SIG-M5 treated with dmso at 0.1 percent for 504 hours (cell line): ENCODE results near the gene PRKCZ.
"Not testable (repeated sequence)": the region's sequence is repeated elsewhere in the genome, so short reads cannot be mapped to it uniquely, and the experiment has no call there.

ENCODE experiments used
- DNase-seq: peaks from one replicate; lab custom pipeline; 2025; ENCODE audit not compliant: unreplicated experiment; lab: John Stamatoyannopoulos, UW

The PRKCZ gene

GRCh38 chr1:2083666-2084065, 33.5 kb downstream of the PRKCZ start:
- DNase-seq, result no peak

DNA sequence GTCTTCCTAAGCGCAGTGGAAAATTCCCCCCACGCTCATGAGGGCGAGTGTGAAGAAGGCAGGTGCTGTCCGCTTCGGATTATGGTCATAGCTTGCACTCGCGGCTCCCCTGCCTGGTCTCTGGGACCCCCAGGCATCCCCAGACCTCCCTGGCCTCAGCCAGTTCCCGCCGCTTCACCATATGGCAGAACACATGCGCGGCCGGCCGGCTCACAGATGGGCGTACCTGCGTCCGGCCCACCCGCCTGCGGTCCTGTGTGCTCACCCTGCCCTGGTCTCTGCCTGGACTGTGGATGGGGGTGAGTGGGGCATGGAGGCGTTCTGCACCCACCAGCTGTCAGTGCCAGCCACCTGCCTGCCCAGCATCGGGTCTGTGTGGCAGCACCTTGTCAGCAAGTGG, 34.1 kb downstream of the PRKCZ start:
- no peak for DNase-seq

DNA sequence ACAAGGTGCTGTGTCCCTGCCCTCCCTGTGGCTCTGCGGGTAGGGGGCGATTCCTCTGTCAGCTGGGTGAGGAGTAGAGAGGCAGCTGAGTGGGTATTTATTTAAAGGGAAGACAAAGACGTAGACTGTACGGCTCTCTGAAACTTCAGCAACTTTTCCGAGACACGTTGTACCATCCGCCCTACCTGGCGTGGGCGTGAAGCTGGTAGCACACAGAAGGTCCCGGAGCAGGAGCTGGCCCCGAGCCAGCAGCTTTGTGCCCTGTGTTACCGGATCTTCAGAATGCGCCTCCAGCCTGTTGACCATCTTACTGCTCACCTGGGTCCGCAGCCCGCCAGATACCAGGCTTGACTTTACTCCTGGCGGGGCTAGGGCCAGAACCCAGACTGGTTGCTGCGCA, 34.9 kb downstream of the PRKCZ start:
- no peak for DNase-seq

DNA sequence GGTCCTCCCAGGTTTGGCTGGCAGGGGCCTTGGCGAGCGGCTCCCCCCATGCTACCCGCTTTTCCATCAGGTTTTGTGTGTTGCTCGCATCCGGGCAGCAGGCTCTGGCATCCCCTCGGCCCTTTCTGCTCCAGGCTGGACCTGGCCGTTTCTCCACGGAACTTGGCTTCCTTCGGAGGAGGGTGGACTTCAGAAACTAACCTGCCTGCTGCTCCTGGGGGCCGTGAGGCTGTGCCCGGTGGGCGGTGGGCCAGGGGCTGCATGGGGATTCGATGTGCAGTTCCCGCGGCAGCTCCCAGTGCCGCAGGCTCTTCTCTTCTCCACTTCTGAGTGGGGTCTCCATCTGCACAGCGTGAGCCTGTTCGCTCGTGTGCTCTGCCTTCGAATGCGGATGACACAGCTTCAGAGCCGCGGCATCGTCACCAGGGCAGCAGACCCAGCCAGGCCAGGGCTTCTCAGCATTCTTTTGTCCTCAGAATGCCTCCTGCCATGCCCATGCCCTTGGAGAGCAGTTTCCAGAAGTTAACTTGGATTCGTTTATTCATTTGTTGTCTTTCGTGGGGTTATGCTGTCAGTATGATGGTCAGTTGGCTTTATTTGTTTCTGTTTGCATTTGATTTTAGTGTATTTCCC, 36.4 kb downstream of the PRKCZ start:
- DNase-seq, result no peak

- no peak for DNase-seq
These were observed 37.6 kb downstream of the PRKCZ start for GRCh38 chr1:2087766-2088165.

- no peak for DNase-seq
These were observed 38.2 kb downstream of the PRKCZ start for GRCh38 chr1:2088458-2088857.

- no peak for DNase-seq
These were observed 38.8 kb downstream of the PRKCZ start for GRCh38 chr1:2089051-2089450.

DNA sequence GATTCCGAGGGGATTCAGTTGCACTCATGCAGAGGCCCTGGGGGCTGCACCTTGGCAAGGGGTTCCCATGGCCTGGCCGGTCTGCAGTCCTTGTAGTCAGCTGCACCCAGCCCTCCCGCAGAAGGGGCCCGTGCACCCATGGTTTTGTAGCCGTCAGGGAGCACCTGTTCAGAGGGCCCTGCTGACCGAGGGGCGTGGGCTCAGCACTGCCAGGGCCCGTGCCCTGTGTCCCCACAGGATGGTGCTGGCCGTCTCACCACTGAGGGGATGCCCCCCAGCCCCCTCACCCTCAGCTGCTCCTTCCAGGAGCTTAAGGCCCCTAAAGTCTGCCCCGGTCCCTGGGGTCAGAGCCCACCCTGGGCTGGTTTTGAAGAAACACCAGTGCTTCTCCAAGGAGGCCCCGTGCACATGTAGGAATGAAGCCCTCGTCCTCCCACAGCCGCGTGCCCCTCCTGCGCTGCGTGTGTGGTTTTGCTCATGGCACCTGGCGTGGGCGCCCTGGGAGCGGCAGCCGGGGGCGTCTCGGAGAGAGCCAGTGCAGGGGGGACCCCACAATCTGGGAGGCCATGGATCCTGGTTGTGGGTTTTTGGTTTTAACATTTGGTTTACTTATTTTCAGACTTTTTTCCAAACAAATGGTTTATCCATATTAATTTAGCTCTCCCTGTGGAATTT, 40.1 kb downstream of the PRKCZ start:
- DNase-seq, result no peak

GRCh38 chr1:2091611-2092604, 41.7 kb downstream of the PRKCZ start:
- no peak for DNase-seq

GRCh38 chr1:2093055-2093454, 42.8 kb downstream of the PRKCZ start:
- DNase-seq, result no peak

- DNase-seq, result no peak
These were observed 43.4 kb downstream of the PRKCZ start for GRCh38 chr1:2093636-2094035.

DNA sequence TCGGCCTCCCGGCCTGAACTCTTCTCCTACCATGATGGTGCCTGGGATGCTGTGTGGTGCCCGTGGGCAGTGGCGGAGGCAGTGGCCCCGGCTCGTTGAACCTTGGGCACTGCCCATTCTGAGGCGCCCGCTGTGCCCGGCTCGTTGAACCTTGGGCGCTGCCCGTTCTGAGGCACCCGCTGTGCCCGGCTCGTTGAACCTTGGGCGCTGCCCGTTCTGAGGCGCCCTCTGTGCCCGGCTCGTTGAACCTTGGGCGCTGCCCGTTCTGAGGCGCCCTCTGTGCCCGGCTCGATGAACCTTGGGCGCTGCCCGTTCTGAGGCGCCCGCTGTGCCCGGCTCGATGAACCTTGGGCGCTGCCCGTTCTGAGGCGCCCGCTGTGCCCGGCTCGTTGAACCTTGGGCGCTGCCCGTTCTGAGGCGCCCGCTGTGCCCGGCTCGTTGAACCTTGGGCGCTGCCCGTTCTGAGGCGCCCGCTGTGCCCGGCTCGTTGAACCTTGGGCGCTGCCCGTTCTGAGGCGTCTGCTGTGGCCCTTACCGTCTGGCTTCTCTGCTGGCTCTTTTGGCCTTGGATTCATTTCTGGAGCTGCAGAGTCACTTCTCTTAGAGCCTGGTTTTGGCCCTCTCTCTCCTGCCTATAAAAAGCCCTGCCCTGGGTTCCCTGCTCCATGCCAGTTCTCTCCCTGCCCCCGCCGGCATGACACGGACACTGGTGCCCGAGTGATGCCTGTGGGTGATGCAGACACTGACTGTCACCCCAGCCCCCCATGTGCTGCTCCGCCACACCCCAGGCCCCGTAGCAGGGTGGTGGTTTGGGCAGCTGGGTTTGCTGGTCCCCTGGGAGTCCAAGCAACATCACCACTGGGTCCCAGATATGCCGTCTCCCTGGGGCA, 44.3 kb downstream of the PRKCZ start:
- DNase-seq, result not testable (repeated sequence)

GRCh38 chr1:2095394-2095793, 45.2 kb downstream of the PRKCZ start:
- DNase-seq, result no peak

GRCh38 chr1:2095981-2096736, 45.9 kb downstream of the PRKCZ start:
- no peak for DNase-seq

- no peak for DNase-seq
These were observed 47.4 kb downstream of the PRKCZ start for GRCh38 chr1:2097386-2098300.

- DNase-seq, result no peak
These were observed 48.1 kb downstream of the PRKCZ start for GRCh38 chr1:2098301-2098698.

DNA sequence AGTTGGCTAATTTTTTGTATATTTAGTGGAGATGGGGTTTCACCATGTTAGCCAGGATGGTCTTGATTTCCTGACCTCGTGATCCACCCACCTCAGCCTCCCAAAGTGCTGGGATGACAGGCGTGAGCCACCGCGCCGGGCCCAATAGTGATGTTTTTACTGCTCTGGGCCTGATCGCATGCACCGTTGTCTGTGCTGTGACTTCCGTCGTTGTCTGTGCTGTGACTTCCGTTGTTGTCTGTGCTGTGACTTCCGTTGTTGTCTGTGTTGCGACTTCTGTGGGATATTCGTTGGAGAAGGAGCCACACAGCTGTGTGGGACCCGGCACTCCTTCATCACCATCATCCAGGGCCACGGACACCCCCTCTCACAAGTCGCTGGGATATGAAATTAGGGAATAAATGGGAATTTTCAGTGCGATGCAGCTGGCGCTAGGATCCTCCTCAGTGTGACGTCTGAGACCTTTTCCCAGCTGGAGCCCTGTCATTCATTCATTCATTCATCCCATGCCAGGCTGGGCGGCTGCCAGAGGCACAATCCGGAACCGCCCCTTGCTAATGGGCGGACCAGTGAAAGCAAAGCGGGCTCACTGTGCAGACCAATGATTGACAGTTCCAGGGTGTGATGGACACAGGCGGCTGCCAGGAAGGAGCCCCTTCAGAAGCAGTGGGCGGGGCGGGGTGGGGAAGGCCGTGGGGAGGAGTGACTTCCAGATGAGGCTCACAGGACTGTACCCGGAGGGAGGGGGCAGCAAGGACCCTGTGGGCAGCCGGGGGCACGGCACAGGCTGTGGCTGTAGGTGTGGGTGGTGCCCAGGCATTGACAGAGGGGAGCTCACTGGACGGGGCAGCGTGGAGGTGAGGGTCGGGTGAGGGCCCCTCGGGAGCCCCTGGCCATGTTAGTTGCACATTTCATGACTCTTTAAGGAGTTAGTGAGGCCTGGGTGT, 48.9 kb downstream of the PRKCZ start:
- DNase-seq, result no peak
